T-cell (primary cell): ENCODE results near the gene KCNJ10. TPM values are rescaled to one million over a fixed set of nuclear protein-coding genes. Genes with fewer than 3 reads are reported as not detected.
"Not testable (repeated sequence)": the region's sequence is repeated elsewhere in the genome, so short reads cannot be mapped to it uniquely, and the experiment has no call there.

Experiments used
- ATAC-seq, 4 experiments: fragments of 200-7000 bp in 3 of 4; fragments of 150-1000 bp in 1 of 4; cut with Tn5 transposase; replicated peaks in 1 of 4; 1 replicate in 3 of 4; 2 replicates in 1 of 4; pipeline ENCODE4 v1.10.0; 2021; ENCODE audit warnings: moderate library complexity in 3 of 4, mild to moderate bottlenecking in 2 of 4, moderate number of reproducible peaks in 1 of 4
- CTCF ChIA-PET, 2 donors: fragments of 300-600 bp; sonication (Branson Sonifier 250); formaldehyde crosslinking; loops; one replicate each; lab custom pipeline; 2022; ENCODE audit warnings: antibody characterized with exemption in 2 of 2; lab: Charles Lee
- POLR2A ChIA-PET, 2 donors: fragments of 300-600 bp; sonication (Branson Sonifier 250); formaldehyde crosslinking; loops; one replicate each; lab custom pipeline; 2022; ENCODE audit warnings: antibody characterized with exemption in 2 of 2; lab: Charles Lee
- DNase-seq, 35 experiments: peaks; one replicate each; pipeline versions ENCODE4 v3.0.0 to v3.0.0-alpha.2; 2013 to 2023
- H3K27ac ChIP-seq: one replicate; pipeline ENCODE4 v1.5.1; 2013; ENCODE audit warnings: low read length
- H3K27me3 ChIP-seq, 2 experiments: replicated peaks in 1 of 2; 1 replicate in 1 of 2; 2 replicates in 1 of 2; pipeline versions ENCODE4 v1.6.1 to v1.7.0; 2013; ENCODE audit warnings: low read length in 1 of 2, mixed read lengths in 1 of 2; ENCODE audit not compliant: control insufficient read depth in 2 of 2, insufficient read depth in 2 of 2; ENCODE audit errors: extremely low read depth in 1 of 2
- H3K36me3 ChIP-seq, 2 donors: 1 replicate in 1 of 2; 2 replicates in 1 of 2; pipeline versions ENCODE4 v1.6.1 to v1.7.0; 2013; ENCODE audit warnings: low read length in 1 of 2; ENCODE audit not compliant: control insufficient read depth in 2 of 2, insufficient read depth in 1 of 2; ENCODE audit errors: extremely low read depth in 1 of 2
- H3K4me1 ChIP-seq, 2 experiments: 1 replicate in 1 of 2; 2 replicates in 1 of 2; pipeline versions ENCODE4 v1.6.1 to v1.7.0; 2013; ENCODE audit warnings: low read length in 2 of 2, mixed read lengths in 1 of 2; ENCODE audit not compliant: insufficient read depth in 2 of 2, control insufficient read depth in 1 of 2; ENCODE audit errors: extremely low read depth in 1 of 2
- H3K4me3 ChIP-seq, 2 donors: 1 replicate in 1 of 2; 2 replicates in 1 of 2; pipeline versions ENCODE4 v1.5.1 to v1.7.0; 2013; ENCODE audit warnings: mild to moderate bottlenecking in 2 of 2, low read length in 1 of 2, moderate library complexity in 1 of 2; ENCODE audit not compliant: control insufficient read depth in 1 of 2; ENCODE audit errors: extremely low read depth in 1 of 2
- H3K9me3 ChIP-seq: 2 replicates; pipeline ENCODE4 v1.7.0; 2013
- H3K27ac Mint-ChIP-seq, 2 donors: one replicate each; pipeline ENCODE4 v1.8.0; 2020 to 2021; ENCODE audit warnings: mild to moderate bottlenecking in 2 of 2, mixed read lengths in 2 of 2
- H3K27me3 Mint-ChIP-seq, 2 donors: one replicate each; pipeline ENCODE4 v1.8.0; 2021 to 2022; ENCODE audit warnings: mixed read lengths in 2 of 2
- H3K36me3 Mint-ChIP-seq: one replicate; pipeline ENCODE4 v1.8.0; 2021; ENCODE audit warnings: mixed read lengths
- H3K4me1 Mint-ChIP-seq, 3 donors: one replicate each; pipeline ENCODE4 v1.8.0; 2020 to 2022; ENCODE audit warnings: mixed read lengths in 3 of 3, mild to moderate bottlenecking in 1 of 3
- H3K4me3 Mint-ChIP-seq, 3 donors: one replicate each; pipeline ENCODE4 v1.8.0; 2020 to 2022; ENCODE audit warnings: mild to moderate bottlenecking in 3 of 3, mixed read lengths in 3 of 3, moderate library complexity in 3 of 3
- H3K9me3 Mint-ChIP-seq, 3 donors: one replicate each; pipeline ENCODE4 v1.8.0; 2020 to 2022; ENCODE audit warnings: mixed read lengths in 3 of 3
- WGBS: methylation state at CpG from one replicate; pipeline ENCODE4 v1.1.5; 2013; ENCODE audit warnings: missing lambda C conversion rate; ENCODE audit not compliant: insufficient coverage; 5-methylcytosine and 5-hydroxymethylcytosine counted together
- total RNA-seq, 35 experiments: library from RNA in 6 of 35; stranded (reverse) in 6 of 35; fragments of 120-200 nt in 1 of 35; gene quantifications; one replicate each; pipeline versions ENCODE4 v1.2.1 to v1.2.4 and lab custom pipeline; 2013 to 2026

Gene KCNJ10
- total RNA-seq, 5 donors from 2014 or later (not counting 1 experiment from before 2014, with no cell fraction given), result 0.22 TPM; not detected in 4

DNA sequence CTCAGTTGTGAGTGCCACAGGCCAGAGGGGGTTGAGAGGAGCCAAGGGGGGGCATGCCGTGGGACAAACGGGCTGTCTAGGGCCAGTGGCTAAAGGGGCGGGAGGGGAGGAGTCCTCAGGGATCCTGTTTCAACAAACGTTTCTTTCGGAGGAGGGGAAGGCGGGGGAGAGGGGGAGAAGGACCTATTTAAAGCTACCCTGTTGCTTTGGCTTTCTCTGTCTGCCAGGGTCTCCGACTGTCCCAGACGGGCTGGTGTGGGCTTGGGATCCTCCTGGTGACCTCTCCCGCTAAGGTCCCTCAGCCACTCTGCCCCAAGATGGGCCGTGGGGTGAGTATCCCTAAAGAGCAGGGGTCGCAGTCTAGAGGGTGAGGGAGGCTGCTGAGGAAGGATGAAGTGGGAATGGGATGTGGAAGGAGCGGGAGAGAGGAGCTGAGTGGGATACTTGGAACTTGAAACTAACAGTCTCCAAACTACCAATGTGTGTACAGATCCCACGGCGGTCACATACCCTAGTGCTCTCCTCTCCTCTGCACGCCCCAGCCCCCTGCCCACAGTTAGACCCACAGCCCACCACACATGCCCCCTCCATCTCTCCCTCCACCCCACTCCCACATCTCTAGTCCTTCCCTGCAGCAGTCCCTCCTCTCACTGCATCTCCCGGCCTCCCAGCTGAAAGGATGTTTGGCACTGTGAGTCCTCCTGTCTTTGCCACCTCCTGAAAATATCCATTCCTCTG, 45.8 kb upstream of the KCNJ10 start, which contains the start of gene ATP1A2:
ATP1A2 (plus strand) TSS at position 215 of the 738 bp plus-strand sequence; CDS start at position 318, 103 bp downstream.
- CTCF ChIA-PET, result interaction anchor here in 1 of 2 donors (1.5 kb wide), 1 partner anchor 18 kb away, joined by 5 read pairs; the partner anchor contains the start of gene IGSF8
- Histone ChIP-seq H3K27ac (no peak within 1 kb of the TSS), H3K36me3 (no peaks in the 10 kb centered on the region), H3K27me3 (peaks cover 0 to 53% of the 10 kb centered on the region in 2 experiments), H3K4me1 (no peaks in the 10 kb centered on the region), H3K9me3 (no peaks in the 10 kb centered on the region), H3K4me3 (no peak within 1 kb of the TSS)
- ATAC-seq, result no peak
- Mint-ChIP-seq H3K36me3 (no peaks in the 10 kb centered on the region), H3K27me3 (peaks cover 10 to 26% of the 10 kb centered on the region in 2 donors), H3K27ac (no peak within 1 kb of the TSS), H3K9me3 (no peaks in the 10 kb centered on the region), H3K4me3 (no peak within 1 kb of the TSS), H3K4me1 (no peaks in the 10 kb centered on the region)
- WGBS, result 61% methylated on average over 11 of the region's 16 CpGs
- no peak for DNase-seq
- POLR2A ChIA-PET, result interaction anchor here (0.6 to 0.7 kb wide), 2 partner anchors 34 to 1215 kb away, joined by 3 to 10 read pairs; partner anchors contain the start of gene KCNJ9 (in 1 of the 2)

- Histone ChIP-seq H3K9me3 (no peaks in the 10 kb centered on the region), H3K4me1 (no peaks in the 10 kb centered on the region), H3K27ac (no peak overlapping the region), H3K36me3 (no peaks in the 10 kb centered on the region), H3K4me3 (no peak overlapping the region), H3K27me3 (peaks cover 0 to 58% of the 10 kb centered on the region in 2 experiments)
- ATAC-seq, result no peak
- no peaks in the 10 kb centered on the region for H3K9me3 Mint-ChIP-seq
- 65% methylated on average over 3 of the region's 4 CpGs for WGBS
- H3K27me3 Mint-ChIP-seq, result peaks cover 10 to 27% of the 10 kb centered on the region in 2 donors
- ChIA-PET CTCF (no interaction called here), POLR2A (no interaction called here)
- H3K4me1 Mint-ChIP-seq, result no peaks in the 10 kb centered on the region
- H3K36me3 Mint-ChIP-seq, result no peaks in the 10 kb centered on the region
- DNase-seq, result no peak
- no peak overlapping the region for H3K4me3 Mint-ChIP-seq
- no peak overlapping the region for H3K27ac Mint-ChIP-seq
These were observed 44.1 kb upstream of the KCNJ10 start for GRCh38 chr1:160114085-160114484.

DNA sequence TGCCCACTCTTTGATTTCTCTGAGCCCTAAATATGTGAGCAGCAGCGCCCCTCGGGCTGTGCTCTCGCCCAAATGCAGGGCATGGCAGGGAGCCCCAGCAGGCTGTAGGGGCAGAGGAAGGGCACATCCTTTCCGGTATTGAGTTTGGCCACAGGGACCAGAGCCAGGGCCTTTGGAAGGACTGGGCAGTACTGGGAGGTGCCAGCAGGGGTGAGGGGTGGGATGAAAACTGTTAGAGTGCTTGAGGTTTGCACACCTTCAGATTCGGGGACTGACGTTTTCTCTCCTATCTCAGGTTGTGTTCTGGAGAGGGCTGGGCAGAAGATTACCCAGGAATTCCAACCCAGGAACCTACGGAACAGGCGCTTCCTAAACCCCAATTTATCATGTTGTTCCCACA, 43.4 kb upstream of the KCNJ10 start:
- no peaks in the 10 kb centered on the region for H3K4me1 ChIP-seq
- Mint-ChIP-seq H3K4me1 (no peaks in the 10 kb centered on the region), H3K27me3 (peaks cover 10 to 33% of the 10 kb centered on the region in 2 donors), H3K36me3 (no peaks in the 10 kb centered on the region), H3K4me3 (no peak overlapping the region), H3K9me3 (no peaks in the 10 kb centered on the region), H3K27ac (no peak overlapping the region)
- ATAC-seq (no peak), DNase-seq (no peak)
- ChIA-PET CTCF (no interaction called here), POLR2A (no interaction called here)
- H3K27me3 ChIP-seq, result peaks cover 0 to 57% of the 10 kb centered on the region in 2 experiments
- no peak overlapping the region for H3K27ac ChIP-seq
- no peaks in the 10 kb centered on the region for H3K9me3 ChIP-seq
- no peak overlapping the region for H3K4me3 ChIP-seq
- H3K36me3 ChIP-seq, result no peaks in the 10 kb centered on the region
- 83% methylated on average over 6 of the region's 8 CpGs for WGBS

DNA sequence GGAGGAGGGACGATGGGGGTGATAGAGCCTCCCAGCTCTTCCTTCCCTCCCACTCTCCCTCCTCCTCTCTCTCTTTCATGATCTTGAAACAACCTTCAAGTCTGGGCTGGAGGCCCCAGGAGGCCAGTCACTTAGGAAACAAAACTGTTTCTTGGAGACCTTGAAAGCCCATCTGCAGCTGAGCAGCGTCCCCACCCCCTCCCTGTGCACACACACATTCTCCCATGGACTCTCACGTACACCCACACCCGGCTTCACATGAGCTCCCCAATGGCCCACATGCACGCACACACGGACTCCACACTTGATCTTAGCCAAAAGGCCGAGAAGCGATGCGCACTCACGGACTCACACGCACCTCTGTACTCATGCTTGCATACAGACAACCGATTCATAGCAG, 42.4 kb upstream of the KCNJ10 start:
- H3K9me3 Mint-ChIP-seq, result no peaks in the 10 kb centered on the region
- 84% methylated on average over 11 of the region's 12 CpGs for WGBS
- ATAC-seq, result no peak
- Histone ChIP-seq H3K4me3 (no peak overlapping the region), H3K27ac (no peak overlapping the region), H3K27me3 (peaks cover 0 to 47% of the 10 kb centered on the region in 2 experiments), H3K4me1 (no peaks in the 10 kb centered on the region), H3K9me3 (no peaks in the 10 kb centered on the region), H3K36me3 (no peaks in the 10 kb centered on the region)
- H3K27ac Mint-ChIP-seq, result no peak overlapping the region
- ChIA-PET POLR2A (interaction anchor here in 1 of 2 donors (0.7 kb wide), 1 partner anchor 1034 kb away, joined by 3 read pairs; no protein-coding TSS in a partner anchor), CTCF (interaction anchor here in 1 of 2 donors (0.9 kb wide), 1 partner anchor 10 kb away, joined by 3 read pairs; no protein-coding TSS in a partner anchor)
- H3K36me3 Mint-ChIP-seq, result no peaks in the 10 kb centered on the region
- H3K4me3 Mint-ChIP-seq, result no peak overlapping the region
- DNase-seq, result no peak
- no peaks in the 10 kb centered on the region for H3K4me1 Mint-ChIP-seq
- H3K27me3 Mint-ChIP-seq, result peaks cover 10 to 30% of the 10 kb centered on the region in 2 donors

DNA sequence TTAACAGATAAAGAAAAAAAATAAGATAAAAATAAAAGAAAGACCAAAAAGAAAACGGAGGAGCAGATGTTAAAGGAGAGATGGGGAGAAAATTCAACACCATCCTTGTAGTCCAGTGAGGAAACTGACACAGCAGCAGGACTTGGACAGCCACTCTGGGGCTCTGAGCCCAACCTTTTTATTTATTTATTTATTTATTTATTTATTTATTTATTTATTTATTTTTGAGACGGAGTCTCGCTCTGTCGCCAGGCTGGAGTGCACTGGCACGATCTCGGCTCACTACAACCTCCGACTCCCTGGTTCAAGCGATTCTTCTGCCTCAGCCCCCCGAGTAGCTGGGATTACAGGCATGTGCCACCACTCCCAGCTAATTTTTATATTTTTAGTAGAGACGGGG, 41.5 kb upstream of the KCNJ10 start:
- H3K36me3 Mint-ChIP-seq, H3K4me1 Mint-ChIP-seq, H3K4me1 ChIP-seq, H3K27ac ChIP-seq, H3K36me3 ChIP-seq, POLR2A ChIA-PET, ATAC-seq, H3K9me3 ChIP-seq, H3K27ac Mint-ChIP-seq, H3K9me3 Mint-ChIP-seq, H3K4me3 Mint-ChIP-seq, H3K4me3 ChIP-seq, DNase-seq: not testable (repeated sequence)
- no CpG with 5 or more reads among the region's 10 CpGs for WGBS
- peaks cover 0 to 41% of the 10 kb centered on the region in 2 experiments for H3K27me3 ChIP-seq
- CTCF ChIA-PET, result interaction anchor here in 1 of 2 donors (0.7 kb wide), 1 partner anchor 13 kb away, joined by 8 read pairs; the partner anchor contains the start of gene IGSF8
- peaks cover 5 to 24% of the 10 kb centered on the region in 2 donors for H3K27me3 Mint-ChIP-seq

GRCh38 chr1:160109686-160110085, 39.7 kb upstream of the KCNJ10 start:
- Mint-ChIP-seq H3K27ac (no peak overlapping the region), H3K27me3 (peaks cover 4 to 16% of the 10 kb centered on the region in 2 donors), H3K4me1 (no peaks in the 10 kb centered on the region), H3K9me3 (no peaks in the 10 kb centered on the region), H3K36me3 (no peaks in the 10 kb centered on the region), H3K4me3 (no peak overlapping the region)
- Histone ChIP-seq H3K4me1 (no peaks in the 10 kb centered on the region), H3K36me3 (no peaks in the 10 kb centered on the region), H3K27me3 (peaks cover 0 to 26% of the 10 kb centered on the region in 2 experiments), H3K4me3 (no peak overlapping the region), H3K27ac (no peak overlapping the region), H3K9me3 (no peaks in the 10 kb centered on the region)
- WGBS, result 100% methylated on average over 1 of the region's 4 CpGs
- CTCF ChIA-PET, result interaction anchor here (0.5 to 0.7 kb wide), 2 partner anchors 75 to 87 kb away, joined by 3 to 4 read pairs; no protein-coding TSS in a partner anchor
- DNase-seq (no peak), ATAC-seq (no peak)
- POLR2A ChIA-PET, result no interaction called here
